Retinal pigment epithelial cell (primary cell): ENCODE results near the gene CSNK1G3.
"Not testable (repeated sequence)": the region's sequence is repeated elsewhere in the genome, so short reads cannot be mapped to it uniquely, and the experiment has no call there.

Experiments used
- DNase-seq: peaks from one replicate; pipeline ENCODE4 v3.0.0-alpha.2; 2010; ENCODE audit warnings: low read depth
- H3K4me3 ChIP-seq: 2 replicates; pipeline ENCODE4 v1.5.1; 2011; ENCODE audit warnings: mild to moderate bottlenecking, low read length, control low read depth, moderate library complexity
- CTCF ChIP-seq: conservative IDR thresholded peaks from 2 replicates; pipeline ENCODE4 v1.5.1; 2011; ENCODE audit warnings: low read depth, low read length, control low read depth, inconsistent platforms

CSNK1G3 gene

GRCh38 chr5:123482258-123482657 is 29.7 kb upstream of the CSNK1G3 start:
- no peak for DNase-seq
- H3K4me3 ChIP-seq, result no peak overlapping the region

GRCh38 chr5:123483446-123484077 is 28.4 kb upstream of the CSNK1G3 start:
- no peak overlapping the region for H3K4me3 ChIP-seq
- no peak for DNase-seq
- no peak for TF ChIP-seq CTCF

More at GRCh38 chr5:123482258-123482657, 29.7 kb upstream of the CSNK1G3 start:
- TF ChIP-seq CTCF, result no peak

GRCh38 chr5:123485275-123485674 is 26.7 kb upstream of the CSNK1G3 start:
- no peak for DNase-seq
- no peak overlapping the region for H3K4me3 ChIP-seq
- no peak for TF ChIP-seq CTCF

- TF ChIP-seq CTCF, result no peak
- H3K4me3 ChIP-seq, result no peak overlapping the region
- DNase-seq, result no peak
Observed at GRCh38 chr5:123486951-123487655, 24.9 kb upstream of the CSNK1G3 start.

GRCh38 chr5:123490974-123491373 is 21.0 kb upstream of the CSNK1G3 start:
- H3K4me3 ChIP-seq, result no peak overlapping the region
- DNase-seq, result no peak

GRCh38 chr5:123495211-123495610 is 16.8 kb upstream of the CSNK1G3 start:
- H3K4me3 ChIP-seq, DNase-seq: not testable (repeated sequence)

More at GRCh38 chr5:123490974-123491373, 21.0 kb upstream of the CSNK1G3 start:
- no peak for TF ChIP-seq CTCF

GRCh38 chr5:123496892-123497291 is 15.1 kb upstream of the CSNK1G3 start:
- TF ChIP-seq CTCF, result no peak
- no peak overlapping the region for H3K4me3 ChIP-seq
- no peak for DNase-seq
